NB4 (cell line): ENCODE results near the gene ERCC2.

Source experiments
- DNase-seq: peaks from one replicate; pipeline ENCODE4 v3.0.0; 2010; ENCODE audit warnings: low read depth
- H3K4me3 ChIP-seq: one replicate; pipeline ENCODE4 v1.5.1; 2011; ENCODE audit warnings: mild to moderate bottlenecking, low read depth, low read length, moderate library complexity
- MYC ChIP-seq: IDR thresholded peaks from 2 replicates; pipeline ENCODE4 v1.6.1; 2011; ENCODE audit warnings: low read depth, low read length
- POLR2A ChIP-seq: IDR thresholded peaks from 2 replicates; pipeline ENCODE4 v1.6.1; 2011; ENCODE audit warnings: mild to moderate bottlenecking; ENCODE audit not compliant: insufficient read length; ENCODE audit errors: extremely low read depth
- TF ChIP-seq, protein P1 (sequence below): IDR thresholded peaks from 2 replicates; pipeline ENCODE4 v1.6.1; 2011; ENCODE audit warnings: low read depth, low read length
- TF ChIP-seq, protein P2 (sequence below): IDR thresholded peaks from one replicate; pipeline ENCODE4 v1.5.1; 2012; ENCODE audit warnings: low read depth, low read length

Gene ERCC2

DNA sequence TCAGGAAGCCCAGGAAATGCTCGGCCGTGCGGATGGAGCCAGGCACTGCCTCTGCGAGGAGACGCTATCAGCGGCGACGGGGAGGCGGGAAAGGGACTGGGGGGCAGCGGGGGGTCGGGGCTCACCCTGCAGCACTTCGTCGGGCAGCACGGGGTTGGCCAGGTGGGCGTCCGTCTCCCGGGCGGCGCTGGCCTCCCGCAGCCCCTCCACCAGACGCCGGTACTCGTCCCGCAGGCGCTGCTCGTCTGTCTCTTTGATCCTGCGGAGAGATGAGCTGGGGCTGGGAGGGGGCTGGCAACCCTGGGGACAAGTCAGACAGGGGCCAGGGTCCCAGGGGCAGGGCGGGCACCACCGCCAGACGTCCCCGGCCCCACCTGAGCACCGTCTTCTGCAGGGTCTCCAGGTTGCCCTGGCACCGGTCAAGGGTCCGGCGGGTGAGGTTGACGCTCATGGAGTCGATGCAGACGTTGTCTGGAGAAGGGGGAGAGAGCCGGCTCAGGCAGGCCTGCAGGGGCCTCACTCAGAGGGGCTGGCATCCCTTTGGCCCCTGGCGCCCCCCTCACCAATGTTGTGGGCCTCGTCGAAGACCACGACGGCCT, 6.4 kb downstream of the ERCC2 start:
- no peak overlapping the region for H3K4me3 ChIP-seq
- no peak for DNase-seq
- TF ChIP-seq MYC = no peak
- no peak for TF ChIP-seq POLR2A
- TF ChIP-seq, protein P1, sequence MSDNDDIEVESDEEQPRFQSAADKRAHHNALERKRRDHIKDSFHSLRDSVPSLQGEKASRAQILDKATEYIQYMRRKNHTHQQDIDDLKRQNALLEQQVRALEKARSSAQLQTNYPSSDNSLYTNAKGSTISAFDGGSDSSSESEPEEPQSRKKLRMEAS = no peak
- TF ChIP-seq, protein P2, sequence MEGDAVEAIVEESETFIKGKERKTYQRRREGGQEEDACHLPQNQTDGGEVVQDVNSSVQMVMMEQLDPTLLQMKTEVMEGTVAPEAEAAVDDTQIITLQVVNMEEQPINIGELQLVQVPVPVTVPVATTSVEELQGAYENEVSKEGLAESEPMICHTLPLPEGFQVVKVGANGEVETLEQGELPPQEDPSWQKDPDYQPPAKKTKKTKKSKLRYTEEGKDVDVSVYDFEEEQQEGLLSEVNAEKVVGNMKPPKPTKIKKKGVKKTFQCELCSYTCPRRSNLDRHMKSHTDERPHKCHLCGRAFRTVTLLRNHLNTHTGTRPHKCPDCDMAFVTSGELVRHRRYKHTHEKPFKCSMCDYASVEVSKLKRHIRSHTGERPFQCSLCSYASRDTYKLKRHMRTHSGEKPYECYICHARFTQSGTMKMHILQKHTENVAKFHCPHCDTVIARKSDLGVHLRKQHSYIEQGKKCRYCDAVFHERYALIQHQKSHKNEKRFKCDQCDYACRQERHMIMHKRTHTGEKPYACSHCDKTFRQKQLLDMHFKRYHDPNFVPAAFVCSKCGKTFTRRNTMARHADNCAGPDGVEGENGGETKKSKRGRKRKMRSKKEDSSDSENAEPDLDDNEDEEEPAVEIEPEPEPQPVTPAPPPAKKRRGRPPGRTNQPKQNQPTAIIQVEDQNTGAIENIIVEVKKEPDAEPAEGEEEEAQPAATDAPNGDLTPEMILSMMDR = no peak

DNA sequence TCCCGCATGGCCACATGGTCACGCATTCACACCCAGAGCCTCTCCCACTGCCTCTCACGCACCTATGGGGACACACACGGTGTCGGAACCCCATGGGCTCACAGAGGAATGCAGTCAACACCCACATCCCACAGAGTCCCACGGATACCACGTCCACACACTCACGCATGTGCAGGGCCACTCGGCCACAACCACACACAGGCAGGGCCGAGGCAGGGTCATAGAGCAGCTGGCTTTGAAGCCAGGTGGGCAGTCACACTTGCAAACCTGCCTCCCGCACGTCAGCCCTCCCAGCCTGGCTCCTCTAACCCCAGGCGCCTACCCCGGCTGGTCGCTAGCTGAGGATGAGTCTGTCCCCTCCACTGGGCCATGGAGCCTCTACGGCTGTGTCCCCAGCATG, 8.1 kb downstream of the ERCC2 start:
- H3K4me3 ChIP-seq = no peak overlapping the region
- TF ChIP-seq MYC = no peak
- no peak for TF ChIP-seq POLR2A
- TF ChIP-seq, protein P1 = no peak
- TF ChIP-seq, protein P2 = no peak
- no peak for DNase-seq

GRCh38 chr19:45361608-45362007, 8.8 kb downstream of the ERCC2 start:
- no peak for DNase-seq
- TF ChIP-seq, protein P1 = no peak
- TF ChIP-seq, protein P2 = no peak
- TF ChIP-seq MYC (no peak), POLR2A (no peak)
- H3K4me3 ChIP-seq = no peak overlapping the region

- H3K4me3 ChIP-seq = no peak overlapping the region
- TF ChIP-seq, protein P2 = no peak
- TF ChIP-seq, protein P1 = no peak
- no peak for TF ChIP-seq POLR2A
- no peak for TF ChIP-seq MYC
- DNase-seq = no peak
Observed at GRCh38 chr19:45358213-45358792, 12.1 kb downstream of the ERCC2 start.

GRCh38 chr19:45357445-45357783, 13.0 kb downstream of the ERCC2 start:
- no peak for TF ChIP-seq MYC
- TF ChIP-seq, protein P2 = no peak
- TF ChIP-seq POLR2A = no peak
- TF ChIP-seq, protein P1 = no peak
- no peak for DNase-seq
- H3K4me3 ChIP-seq = no peak overlapping the region
